Neural progenitor cell (in vitro differentiated cells): ENCODE data around the gene CYTH1. TPM values are rescaled to one million over a fixed set of nuclear protein-coding genes. Genes with fewer than 3 reads are reported as not detected.

Source experiments
- DNase-seq: peaks from one replicate; pipeline ENCODE4 v3.0.0-alpha.2; 2016; ENCODE audit warnings: low spot score
- H2AFZ ChIP-seq: fragments of 200-600 bp; sonication (generic); replicated peaks from 2 replicates; pipeline ENCODE4 v1.6.1; 2016; ENCODE audit warnings: antibody characterized with exemption
- H3F3A ChIP-seq: fragments of 200-600 bp; sonication (generic); 2 replicates; pipeline ENCODE4 v1.6.1; 2016; ENCODE audit warnings: antibody characterized with exemption, low read depth
- H3K27ac ChIP-seq: fragments of 200-600 bp; sonication (generic); 2 replicates; pipeline ENCODE4 v1.5.1; 2016; ENCODE audit warnings: mild to moderate bottlenecking
- H3K27me3 ChIP-seq: fragments of 200-600 bp; sonication (generic); 2 replicates; pipeline ENCODE4 v1.6.1; 2016; ENCODE audit warnings: mild to moderate bottlenecking, moderate library complexity
- H3K36me3 ChIP-seq: fragments of 200-600 bp; sonication (generic); 2 replicates; pipeline ENCODE4 v1.5.1; 2016
- H3K4me1 ChIP-seq: fragments of 200-600 bp; sonication (generic); 2 replicates; pipeline ENCODE4 v1.6.1; 2016; ENCODE audit warnings: mixed run types
- H3K4me2 ChIP-seq: fragments of 200-600 bp; sonication (generic); 2 replicates; pipeline ENCODE4 v1.6.1; 2016
- H3K4me3 ChIP-seq: fragments of 200-600 bp; sonication (generic); 2 replicates; pipeline ENCODE4 v1.5.1; 2016
- H3K79me2 ChIP-seq: fragments of 200-600 bp; sonication (generic); 2 replicates; pipeline ENCODE4 v1.6.1; 2016; ENCODE audit warnings: low read depth
- H3K9ac ChIP-seq: fragments of 200-600 bp; sonication (generic); 2 replicates; pipeline ENCODE4 v1.6.1; 2016
- H3K9me3 ChIP-seq: fragments of 200-600 bp; sonication (generic); 2 replicates; pipeline ENCODE4 v1.5.1; 2016; ENCODE audit warnings: low read depth
- H4K20me1 ChIP-seq: fragments of 200-600 bp; sonication (generic); 2 replicates; pipeline ENCODE4 v1.6.1; 2016; ENCODE audit warnings: low read depth
- H3K27ac Mint-ChIP-seq: 3 replicates; pipeline ENCODE4 v1.8.0; 2021; ENCODE audit warnings: mixed read lengths
- H3K27me3 Mint-ChIP-seq: 2 replicates; pipeline ENCODE4 v1.8.0; 2022; ENCODE audit warnings: low read depth, mild to moderate bottlenecking, inconsistent platforms, moderate library complexity, mixed read lengths; ENCODE audit not compliant: insufficient read depth
- H3K36me3 Mint-ChIP-seq: 3 replicates; pipeline ENCODE4 v1.8.0; 2021; ENCODE audit warnings: mixed read lengths
- H3K4me1 Mint-ChIP-seq: 3 replicates; pipeline ENCODE4 v1.8.0; 2021; ENCODE audit warnings: mixed read lengths
- H3K4me3 Mint-ChIP-seq: 3 replicates; pipeline ENCODE4 v1.8.0; 2021; ENCODE audit warnings: mild to moderate bottlenecking, moderate library complexity, mixed read lengths
- H3K9me3 Mint-ChIP-seq: 3 replicates; pipeline ENCODE4 v1.8.0; 2020; ENCODE audit warnings: mixed read lengths
- CTCF ChIP-seq: fragments of 200-600 bp; sonication (generic); IDR thresholded peaks from 2 replicates; pipeline ENCODE4 v1.5.1; 2017; ENCODE audit warnings: antibody characterized with exemption, mild to moderate bottlenecking
- EZH2 ChIP-seq: fragments of 200-600 bp; sonication (generic); IDR thresholded peaks from 2 replicates; pipeline ENCODE4 v1.6.1; 2017; ENCODE audit warnings: antibody characterized with exemption, mild to moderate bottlenecking, moderate library complexity
- EZH2phosphoT487 ChIP-seq: fragments of 200-600 bp; sonication (generic); IDR thresholded peaks from 2 replicates; pipeline ENCODE4 v1.6.1; 2017; ENCODE audit warnings: antibody characterized with exemption
- total RNA-seq: library from RNA; depleted of rRNA; stranded (reverse); fragments of >200 nt; gene quantifications from 2 replicates; pipeline ENCODE4 v1.2.3, GENCODE V29; 2015; ENCODE audit warnings: low replicate concordance

Gene CYTH1
- total RNA-seq, 1 donor from 2014 or later, result 14.8 TPM

- Mint-ChIP-seq H3K27ac (no peak overlapping the region), H3K4me1 (no peaks in the 10 kb centered on the region), H3K27me3 (no peaks in the 10 kb centered on the region), H3K36me3 (peaks cover 15% of the 10 kb centered on the region), H3K9me3 (no peaks in the 10 kb centered on the region), H3K4me3 (no peak overlapping the region)
- H3K36me3 ChIP-seq, result no peaks in the 10 kb centered on the region
- no peaks in the 10 kb centered on the region for H3K79me2 ChIP-seq
- H2AFZ ChIP-seq, result no peak overlapping the region
- no peaks in the 10 kb centered on the region for H3F3A ChIP-seq
- H3K4me1 ChIP-seq, result no peaks in the 10 kb centered on the region
- H3K4me3 ChIP-seq, result no peak overlapping the region
- H3K9me3 ChIP-seq, result no peaks in the 10 kb centered on the region
- no peak overlapping the region for H3K9ac ChIP-seq
- H3K27ac ChIP-seq, result no peak overlapping the region
- no peaks in the 10 kb centered on the region for H4K20me1 ChIP-seq
- TF ChIP-seq CTCF, result no peak
- no peak for TF ChIP-seq EZH2phosphoT487
- no peak for TF ChIP-seq EZH2
- DNase-seq, result peak; percentile 23
- H3K27me3 ChIP-seq, result no peaks in the 10 kb centered on the region
- no peak overlapping the region for H3K4me2 ChIP-seq
These were observed 99.7 kb downstream of the CYTH1 start for GRCh38 chr17:78682363-78682762.

GRCh38 chr17:78680436-78680835 lies 101.6 kb downstream of the CYTH1 start:
- no peaks in the 10 kb centered on the region for H3K4me1 ChIP-seq
- no peaks in the 10 kb centered on the region for H4K20me1 ChIP-seq
- no peak overlapping the region for H3K4me3 Mint-ChIP-seq
- no peaks in the 10 kb centered on the region for H3K27me3 ChIP-seq
- peaks cover 11% of the 10 kb centered on the region for H3K36me3 Mint-ChIP-seq
- H3K79me2 ChIP-seq, result no peaks in the 10 kb centered on the region
- H3K36me3 ChIP-seq, result no peaks in the 10 kb centered on the region
- no peak overlapping the region for H3K9ac ChIP-seq
- no peaks in the 10 kb centered on the region for H3K9me3 ChIP-seq
- no peak overlapping the region for H3K27ac Mint-ChIP-seq
- no peaks in the 10 kb centered on the region for H3K4me1 Mint-ChIP-seq
- H2AFZ ChIP-seq, result no peak overlapping the region
- no peak for DNase-seq
- H3K27me3 Mint-ChIP-seq, result no peaks in the 10 kb centered on the region
- no peak overlapping the region for H3K27ac ChIP-seq
- no peaks in the 10 kb centered on the region for H3F3A ChIP-seq
- no peak overlapping the region for H3K4me2 ChIP-seq
- no peak overlapping the region for H3K4me3 ChIP-seq
- H3K9me3 Mint-ChIP-seq, result no peaks in the 10 kb centered on the region
- TF ChIP-seq CTCF, result no peak
- TF ChIP-seq EZH2, result no peak
- TF ChIP-seq EZH2phosphoT487, result no peak

- H3K4me3 Mint-ChIP-seq, result no peak overlapping the region
- H3K36me3 ChIP-seq, result no peaks in the 10 kb centered on the region
- no peak overlapping the region for H3K27ac Mint-ChIP-seq
These were observed 102.3 kb downstream of the CYTH1 start for GRCh38 chr17:78679495-78680395.

More at GRCh38 chr17:78679495-78680395, 102.3 kb downstream of the CYTH1 start:
- TF ChIP-seq CTCF (no peak), EZH2phosphoT487 (no peak), EZH2 (no peak)
- peaks cover 3% of the 10 kb centered on the region for H3K4me1 ChIP-seq
- H3K27me3 ChIP-seq, result no peaks in the 10 kb centered on the region
- no peak overlapping the region for H3K4me2 ChIP-seq
- H3F3A ChIP-seq, result no peaks in the 10 kb centered on the region
- no peak overlapping the region for H3K27ac ChIP-seq
- no peaks in the 10 kb centered on the region for H3K9me3 ChIP-seq
- no peak overlapping the region for H2AFZ ChIP-seq
- Mint-ChIP-seq H3K36me3 (peaks cover 11% of the 10 kb centered on the region), H3K4me1 (no peaks in the 10 kb centered on the region), H3K27me3 (no peaks in the 10 kb centered on the region), H3K9me3 (no peaks in the 10 kb centered on the region)
- no peaks in the 10 kb centered on the region for H3K79me2 ChIP-seq
- no peak overlapping the region for H3K4me3 ChIP-seq
- H4K20me1 ChIP-seq, result no peaks in the 10 kb centered on the region
- no peak for DNase-seq
- no peak overlapping the region for H3K9ac ChIP-seq
